GM19395 (cell line): ENCODE results near the gene PREX1.

Source experiments
- ATAC-seq: cut with Tn5 transposase; IDR thresholded peaks from one replicate; pipeline ENCODE4 v1.9.1; 2021; ENCODE audit warnings: mild to moderate bottlenecking, moderate library complexity; ENCODE audit not compliant: unreplicated experiment

PREX1 gene

DNA sequence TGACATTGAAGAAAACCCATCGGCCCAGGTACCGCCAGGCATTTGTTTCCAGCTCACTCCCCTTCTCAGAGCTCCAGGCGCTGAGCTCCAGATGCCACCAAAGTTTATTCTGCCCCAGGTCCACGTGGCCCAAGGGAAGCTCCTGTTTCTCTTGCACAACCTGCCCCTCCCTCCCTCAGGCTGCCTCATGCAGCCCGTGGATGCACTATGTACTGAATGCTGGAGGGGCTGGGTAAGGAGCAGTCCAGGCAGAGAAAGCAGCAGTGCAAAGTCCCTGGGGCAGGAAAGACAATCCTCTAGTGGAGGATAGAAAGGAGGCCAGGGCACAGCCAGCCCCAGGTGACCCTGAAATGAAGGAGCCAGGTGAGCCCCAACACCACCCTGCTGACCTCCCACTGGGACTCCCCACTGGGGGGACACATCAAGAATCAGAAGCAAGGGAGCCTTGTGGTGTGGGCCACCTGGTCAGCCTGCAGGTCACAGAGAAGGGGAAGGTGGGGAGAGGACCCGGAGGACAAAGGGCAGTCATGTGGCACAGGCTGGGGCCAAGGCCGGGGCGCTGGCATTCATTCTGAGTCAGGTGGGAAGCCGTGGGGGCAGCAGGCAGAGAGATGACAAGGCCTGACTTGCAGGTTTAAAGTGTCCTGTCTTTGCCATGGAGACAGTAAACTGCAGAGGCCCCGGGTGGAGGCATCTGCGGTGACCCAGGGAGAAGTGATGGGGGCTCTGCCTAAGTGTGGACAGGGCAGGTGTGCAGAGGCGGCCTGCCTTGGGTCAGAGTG is 230.1 kb downstream of the PREX1 start:
- ATAC-seq = no peak

DNA sequence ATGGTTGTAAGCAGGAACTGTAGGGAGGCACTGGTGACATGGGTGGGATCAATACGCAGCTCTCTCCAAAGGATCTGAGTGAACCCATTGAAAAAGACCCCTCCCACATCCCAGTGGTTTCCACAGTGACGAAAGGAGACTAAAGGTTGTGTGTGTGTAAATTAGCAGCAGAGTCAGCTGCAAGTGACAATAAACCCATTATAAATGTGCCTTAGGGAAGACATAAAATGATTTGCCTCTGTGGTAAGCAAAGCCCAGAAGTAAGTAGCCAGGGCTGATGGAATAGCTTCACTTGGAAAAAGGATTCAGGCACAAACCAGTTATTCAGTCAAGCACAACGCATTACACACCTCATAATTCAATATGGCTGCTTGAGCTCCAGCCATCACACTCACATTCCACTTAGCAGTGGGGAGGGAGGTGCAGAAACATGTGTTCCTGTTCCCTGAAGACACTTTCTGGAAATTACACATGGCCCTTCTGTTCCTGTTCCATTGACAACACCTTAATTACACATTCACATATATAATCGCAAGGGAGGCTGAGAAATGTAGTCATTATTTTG is 231.4 kb downstream of the PREX1 start:
- ATAC-seq = no peak

- no peak for ATAC-seq
Measured at GRCh38 chr20:48595495-48596333, 232.1 kb downstream of the PREX1 start.

- ATAC-seq = no peak
Measured at GRCh38 chr20:48594533-48594932, 233.3 kb downstream of the PREX1 start.

GRCh38 chr20:48592107-48592940 is 235.5 kb downstream of the PREX1 start:
- no peak for ATAC-seq

DNA sequence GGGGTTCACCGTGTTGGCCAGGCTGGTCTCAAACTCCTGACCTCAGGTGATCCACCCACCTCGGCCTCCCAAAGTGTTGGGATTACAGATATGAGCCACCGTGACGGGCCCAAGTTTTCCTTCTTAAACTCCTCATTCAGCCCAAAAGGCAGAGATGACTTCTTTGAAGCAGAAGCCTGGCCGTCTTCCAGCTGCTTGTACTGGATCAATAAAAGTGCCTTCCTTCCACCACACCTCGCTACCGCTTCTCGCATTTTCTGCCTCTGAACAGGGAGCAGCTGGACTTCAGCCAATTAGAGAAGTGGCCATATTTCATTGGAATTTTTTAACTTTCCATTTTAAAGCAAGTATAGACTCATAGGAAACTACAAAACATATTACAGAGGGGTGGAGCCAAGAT is 241.1 kb downstream of the PREX1 start:
- no peak for ATAC-seq

- no peak for ATAC-seq
Measured at GRCh38 chr20:48585061-48585870, 242.5 kb downstream of the PREX1 start.

- no peak for ATAC-seq
Measured at GRCh38 chr20:48584391-48585060, 243.3 kb downstream of the PREX1 start.

GRCh38 chr20:48583801-48584200 is 244.0 kb downstream of the PREX1 start:
- ATAC-seq = no peak

- no peak for ATAC-seq
Measured at GRCh38 chr20:48583171-48583570, 244.6 kb downstream of the PREX1 start.

DNA sequence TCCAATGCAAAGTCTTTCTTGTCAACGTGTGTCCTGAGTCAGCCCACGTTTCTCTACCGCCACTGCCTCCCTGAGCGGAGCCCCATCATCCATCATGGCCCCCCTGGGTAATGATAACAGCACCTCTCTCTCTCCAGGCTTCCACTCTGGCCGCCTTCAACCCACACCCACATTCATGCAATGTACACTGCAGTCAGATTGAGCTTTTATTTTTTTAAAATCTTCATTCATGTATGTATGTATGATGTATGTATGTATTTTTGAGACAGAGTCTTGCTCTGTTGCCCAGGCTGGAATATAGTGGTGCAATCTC is 245.2 kb downstream of the PREX1 start:
- no peak for ATAC-seq

DNA sequence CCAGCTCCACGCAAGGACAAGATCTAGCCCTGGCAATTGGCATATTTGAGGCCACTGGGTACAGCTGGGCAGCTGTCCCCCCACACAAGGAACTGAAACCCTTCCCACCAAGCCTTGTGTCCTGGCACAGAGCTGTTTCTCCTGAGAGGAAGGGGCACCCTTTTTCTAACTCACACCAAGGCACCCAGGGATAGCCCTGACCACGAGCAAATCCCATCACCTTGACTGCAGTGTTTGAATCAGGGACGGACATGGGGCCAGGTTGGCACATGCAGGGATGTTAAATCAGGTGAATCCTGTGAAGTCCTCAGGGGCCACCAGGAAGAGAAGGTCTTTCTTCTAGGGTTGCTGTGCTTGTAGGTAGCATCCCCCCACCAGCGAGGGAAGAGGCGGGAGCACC is 246.6 kb downstream of the PREX1 start:
- no peak for ATAC-seq

DNA sequence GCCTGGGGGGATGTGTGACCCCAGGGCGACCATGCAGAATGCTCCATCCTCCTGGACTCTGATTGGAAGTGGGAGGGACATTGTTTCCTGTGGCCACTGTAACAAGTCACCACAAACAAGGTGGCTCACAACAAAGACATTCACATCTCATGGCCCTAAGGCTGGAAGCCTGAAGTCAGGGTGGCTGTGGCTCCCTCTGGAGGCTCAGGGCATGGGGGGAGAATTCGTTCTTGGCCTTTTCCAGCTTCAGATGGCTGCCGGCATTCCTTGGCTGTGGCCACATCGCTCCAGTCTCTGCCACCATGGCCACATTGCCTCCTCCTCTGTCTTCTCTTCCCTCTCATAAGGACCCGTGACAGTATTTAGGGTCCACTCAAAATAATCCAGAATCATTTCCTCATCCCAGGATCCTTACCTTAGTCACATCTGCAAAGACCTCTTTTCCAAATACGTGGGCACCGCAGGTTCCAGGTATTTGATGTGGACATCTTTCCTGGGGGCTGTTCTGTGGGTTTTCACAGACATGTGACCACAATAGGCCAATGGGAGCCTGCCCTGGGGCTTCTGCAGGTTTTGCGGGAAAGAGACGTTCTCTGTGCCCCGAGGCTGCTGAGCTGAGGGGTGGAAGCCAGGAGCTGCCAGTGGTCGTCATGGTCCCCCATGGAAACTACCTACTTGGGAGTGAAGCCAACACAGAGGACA is 249.3 kb downstream of the PREX1 start:
- ATAC-seq = no peak

DNA sequence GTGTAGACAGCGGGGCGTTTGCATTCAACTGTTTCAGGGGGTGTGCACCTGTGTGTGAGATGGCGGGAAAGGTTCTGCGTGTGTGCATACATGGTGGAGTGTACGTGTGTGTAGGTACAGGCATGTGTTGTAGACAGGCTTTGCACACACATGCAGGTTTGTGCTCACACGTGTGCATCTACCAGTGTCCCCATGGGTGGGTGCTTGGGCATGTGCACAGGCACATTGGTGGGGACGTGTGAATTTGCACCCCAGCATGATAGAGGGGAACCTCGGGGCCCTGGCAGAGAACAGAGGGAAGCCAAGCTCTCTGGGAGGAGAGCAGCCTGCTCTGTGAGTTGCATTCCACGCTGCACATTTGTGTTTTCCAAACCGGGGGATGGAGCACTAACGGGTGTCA is 250.2 kb downstream of the PREX1 start:
- no peak for ATAC-seq

- no peak for ATAC-seq
Measured at GRCh38 chr20:48574383-48574782, 253.4 kb downstream of the PREX1 start.
